Measurements from ENCODE around the gene MAGI2.

GRCh38 chr7:78203042-78203720, 1250.3 kb downstream of the MAGI2 start:
- no peak for TF ChIP-seq CTCF (IDR thresholded peaks at IDR 0.05; ENCODE audit: borderline replicate concordance, extremely low read depth, low read length, poor library complexity, severe bottlenecking)
- TF ChIP-seq EZH2 (IDR thresholded peaks at IDR 0.05; ENCODE audit: borderline replicate concordance, low read depth, low read length, severe bottlenecking), result no peak

All from DND-41 (cell line).